Caco-2 (cell line): ENCODE results near the gene PDGFA. TPM values are rescaled to one million over a fixed set of nuclear protein-coding genes. Genes with fewer than 3 reads are reported as not detected.

Experiments used
- BruUV-seq: library from RNA; stranded (reverse); fragments of 400-500 nt; replicated peaks from 2 replicates; lab custom pipeline; 2021; lab: Mats Ljungman, UMichigan
- CTCF ChIA-PET: fragments of 300-600 bp; sonication (Branson Sonifier 250); formaldehyde crosslinking; loops from one replicate; lab custom pipeline; 2022; ENCODE audit warnings: antibody characterized with exemption; lab: Charles Lee
- POLR2A ChIA-PET: fragments of 300-600 bp; sonication (Branson Sonifier 250); formaldehyde crosslinking; loops from one replicate; lab custom pipeline; 2022; ENCODE audit warnings: antibody characterized with exemption; lab: Charles Lee
- DNase-seq, 2 experiments: peaks; one replicate each; pipeline versions ENCODE4 v3.0.0 to v3.0.0-alpha.2; 2020 to 2022
- H3K27me3 ChIP-seq: replicated peaks from 2 replicates; pipeline ENCODE4 v1.6.0; 2011; ENCODE audit warnings: low read length; ENCODE audit not compliant: control insufficient read depth, insufficient read depth
- H3K36me3 ChIP-seq: 2 replicates; pipeline ENCODE4 v1.5.1; 2011; ENCODE audit warnings: low read length; ENCODE audit not compliant: control insufficient read depth, insufficient read depth
- H3K4me1 ChIP-seq: fragments of 250-450 bp; sonication (Bioruptor Pico); 2 replicates; pipeline ENCODE4 v1.5.1; 2020; ENCODE audit warnings: mild to moderate bottlenecking
- H3K4me3 ChIP-seq: 2 replicates; pipeline ENCODE4 v1.5.1; 2011; ENCODE audit warnings: low read depth, mild to moderate bottlenecking, control low read depth, low read length
- H3K9me3 ChIP-seq: fragments of 250-450 bp; sonication (Bioruptor Pico); 2 replicates; pipeline ENCODE4 v1.5.1; 2020; ENCODE audit warnings: mild to moderate bottlenecking, moderate library complexity
- H3K27ac Mint-ChIP-seq: one replicate; pipeline ENCODE4 v1.8.0; 2022; ENCODE audit warnings: mixed read lengths; ENCODE audit not compliant: unreplicated experiment
- H3K27me3 Mint-ChIP-seq: one replicate; pipeline ENCODE4 v1.8.0; 2022; ENCODE audit warnings: mixed read lengths; ENCODE audit not compliant: insufficient read depth, unreplicated experiment
- H3K36me3 Mint-ChIP-seq: one replicate; pipeline ENCODE4 v1.8.0; 2022; ENCODE audit warnings: mild to moderate bottlenecking, mixed read lengths; ENCODE audit not compliant: insufficient read depth, unreplicated experiment
- H3K4me1 Mint-ChIP-seq: one replicate; pipeline ENCODE4 v1.8.0; 2022; ENCODE audit warnings: low read depth, mixed read lengths; ENCODE audit not compliant: unreplicated experiment
- H3K4me3 Mint-ChIP-seq: one replicate; pipeline ENCODE4 v1.8.0; 2022; ENCODE audit warnings: mild to moderate bottlenecking, moderate library complexity, mixed read lengths; ENCODE audit not compliant: unreplicated experiment
- H3K9me3 Mint-ChIP-seq: one replicate; pipeline ENCODE4 v1.8.0; 2022; ENCODE audit warnings: mixed read lengths; ENCODE audit not compliant: unreplicated experiment
- intact Hi-C: fragments of 100-400 bp; cut with micrococcal nuclease; formaldehyde crosslinking; loops from one replicate; pipeline ENCODE4 v1.10.0; 2022; ENCODE audit not compliant: unreplicated experiment
- total RNA-seq: library from RNA; stranded (reverse); gene quantifications from 2 replicates; pipeline ENCODE4 v1.2.3, GENCODE V29; 2022
- TF ChIP-seq, protein P1 (sequence below), 2 experiments: fragments of 200-600 bp in 1 of 2; IDR thresholded peaks; 1 replicate in 1 of 2; 2 replicates in 1 of 2; pipeline versions ENCODE4 v1.5.1 to v1.8.0; 2011 to 2022; ENCODE audit warnings: antibody characterized with exemption in 1 of 2, control low read depth in 1 of 2, inconsistent platforms in 1 of 2, low read depth in 1 of 2, low read length in 1 of 2, mild to moderate bottlenecking in 1 of 2, moderate library complexity in 1 of 2; ENCODE audit not compliant: insufficient read depth in 1 of 2, severe bottlenecking in 1 of 2, unreplicated experiment in 1 of 2

Gene PDGFA
- total RNA-seq, 1 experiment from 2014 or later, result 78.5 TPM

DNA sequence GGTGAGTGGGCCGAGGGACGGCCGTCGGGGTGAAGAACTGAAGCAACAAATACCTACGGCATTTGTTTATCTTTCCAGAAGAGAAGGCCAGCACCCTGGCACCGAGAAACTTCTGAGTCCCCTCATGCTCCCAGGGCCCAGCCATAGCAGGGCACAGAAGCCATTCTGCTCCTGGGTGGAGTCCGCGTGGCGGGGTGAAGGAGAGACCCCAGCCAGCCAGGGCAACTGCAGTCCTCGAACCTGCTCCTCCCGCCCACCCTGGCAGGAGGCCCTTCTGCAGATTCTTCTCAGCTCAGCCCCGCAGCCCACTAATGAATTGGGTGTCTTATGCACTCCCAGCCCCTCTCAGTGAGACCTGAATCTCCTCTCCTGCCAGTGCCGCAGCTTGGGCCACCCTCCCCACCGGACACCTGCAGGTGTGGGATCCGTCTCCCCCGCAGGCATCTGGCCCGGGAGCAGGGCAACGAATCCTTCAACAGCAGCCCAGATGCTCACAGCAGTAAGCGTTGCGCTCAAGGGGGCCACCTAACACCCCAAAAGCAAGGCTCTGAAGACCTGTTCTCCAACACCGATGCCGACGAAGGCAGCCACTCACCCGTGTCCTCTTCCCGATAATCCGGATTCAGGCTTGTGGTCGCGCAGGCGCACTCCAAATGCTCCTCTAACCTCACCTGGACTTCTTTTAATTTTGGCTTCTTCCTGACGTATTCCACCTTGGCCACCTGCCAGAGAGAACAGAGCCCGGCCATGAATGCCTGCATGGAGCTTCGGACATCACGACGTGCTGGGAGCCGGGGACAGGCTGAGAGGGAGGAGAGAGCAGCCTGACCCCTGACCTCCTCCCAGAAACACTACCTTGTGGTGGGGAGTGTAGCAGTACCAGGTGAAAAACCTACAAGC is 18.9 kb downstream of the PDGFA start:
- BruUV-seq, result no TSS peak
- Histone ChIP-seq H3K9me3 (no peaks in the 10 kb centered on the region), H3K36me3 (peaks cover 12% of the 10 kb centered on the region), H3K4me1 (peaks cover 35% of the 10 kb centered on the region), H3K4me3 (no peak overlapping the region), H3K27me3 (no peaks in the 10 kb centered on the region)
- no peak for DNase-seq
- TF ChIP-seq, protein P1, sequence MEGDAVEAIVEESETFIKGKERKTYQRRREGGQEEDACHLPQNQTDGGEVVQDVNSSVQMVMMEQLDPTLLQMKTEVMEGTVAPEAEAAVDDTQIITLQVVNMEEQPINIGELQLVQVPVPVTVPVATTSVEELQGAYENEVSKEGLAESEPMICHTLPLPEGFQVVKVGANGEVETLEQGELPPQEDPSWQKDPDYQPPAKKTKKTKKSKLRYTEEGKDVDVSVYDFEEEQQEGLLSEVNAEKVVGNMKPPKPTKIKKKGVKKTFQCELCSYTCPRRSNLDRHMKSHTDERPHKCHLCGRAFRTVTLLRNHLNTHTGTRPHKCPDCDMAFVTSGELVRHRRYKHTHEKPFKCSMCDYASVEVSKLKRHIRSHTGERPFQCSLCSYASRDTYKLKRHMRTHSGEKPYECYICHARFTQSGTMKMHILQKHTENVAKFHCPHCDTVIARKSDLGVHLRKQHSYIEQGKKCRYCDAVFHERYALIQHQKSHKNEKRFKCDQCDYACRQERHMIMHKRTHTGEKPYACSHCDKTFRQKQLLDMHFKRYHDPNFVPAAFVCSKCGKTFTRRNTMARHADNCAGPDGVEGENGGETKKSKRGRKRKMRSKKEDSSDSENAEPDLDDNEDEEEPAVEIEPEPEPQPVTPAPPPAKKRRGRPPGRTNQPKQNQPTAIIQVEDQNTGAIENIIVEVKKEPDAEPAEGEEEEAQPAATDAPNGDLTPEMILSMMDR (IDR thresholded peaks at IDR 0.05; ENCODE audit: insufficient read depth in 1 of 2, low read depth in 1 of 2, low read length in 1 of 2, severe bottlenecking in 1 of 2, unreplicated experiment in 1 of 2), result no peak
- Mint-ChIP-seq H3K27ac (peak overlapping the region; percentile 79), H3K9me3 (no peaks in the 10 kb centered on the region), H3K27me3 (no peaks in the 10 kb centered on the region), H3K4me3 (no peak overlapping the region), H3K36me3 (peaks cover 89% of the 10 kb centered on the region), H3K4me1 (peaks cover 27% of the 10 kb centered on the region)
- ChIA-PET CTCF (no interaction called here), POLR2A (no interaction called here)
- intact Hi-C loops, result no loop called here

DNA sequence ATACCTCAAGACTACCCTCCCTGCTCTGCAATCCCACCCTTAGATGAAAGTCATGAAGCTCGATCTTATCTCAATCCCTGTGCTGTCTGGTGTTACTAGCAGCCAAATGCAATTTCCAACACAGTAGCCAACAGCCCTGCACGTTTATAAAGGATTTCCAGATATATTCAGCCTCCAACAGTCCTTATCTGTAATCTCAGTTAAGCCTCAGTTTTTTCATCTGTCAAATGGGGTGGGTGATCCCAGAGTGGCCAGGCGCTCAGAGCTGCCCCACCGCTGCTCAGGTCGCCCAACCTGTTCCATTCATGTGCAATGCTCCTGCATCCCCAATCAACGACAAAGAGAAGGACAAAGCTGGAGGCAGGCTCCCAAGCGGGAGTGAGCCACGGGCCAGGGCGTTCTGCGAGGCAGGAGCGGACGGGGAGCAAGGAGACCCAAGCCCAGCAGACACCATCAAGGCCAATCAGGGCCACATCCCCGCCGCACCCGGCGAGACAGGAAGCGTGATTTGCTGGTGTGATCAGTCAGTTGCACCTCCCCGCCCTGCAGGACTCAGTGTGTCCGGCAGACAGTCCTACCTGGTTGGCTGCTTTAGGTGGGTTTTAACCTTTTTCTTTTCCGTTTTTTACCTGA is 19.7 kb downstream of the PDGFA start:
- BruUV-seq, result no TSS peak
- Histone ChIP-seq H3K4me1 (peaks cover 27% of the 10 kb centered on the region), H3K27me3 (no peaks in the 10 kb centered on the region), H3K36me3 (peaks cover 12% of the 10 kb centered on the region), H3K4me3 (no peak overlapping the region), H3K9me3 (0 out of 2 replicates have a peak, but pooled peaks cover under 1% of the 10 kb centered on the region)
- Mint-ChIP-seq H3K4me1 (peaks cover 21% of the 10 kb centered on the region), H3K36me3 (peaks cover 89% of the 10 kb centered on the region), H3K4me3 (no peak overlapping the region), H3K9me3 (no peaks in the 10 kb centered on the region), H3K27me3 (no peaks in the 10 kb centered on the region), H3K27ac (no peak overlapping the region)
- CTCF ChIA-PET, result no interaction called here
- POLR2A ChIA-PET, result no interaction called here
- DNase-seq, result no peak
- intact Hi-C loops, result no loop called here
- TF ChIP-seq, protein P1 (IDR thresholded peaks at IDR 0.05; ENCODE audit: insufficient read depth in 1 of 2, low read depth in 1 of 2, low read length in 1 of 2, severe bottlenecking in 1 of 2, unreplicated experiment in 1 of 2), result no peak
